A673 (cell line): Measurements from ENCODE around the gene XDH. TPM values are rescaled to one million over a fixed set of nuclear protein-coding genes. Genes with fewer than 3 reads are reported as not detected.

ENCODE experiments used
- BruUV-seq: library from RNA; stranded (reverse); fragments of 400-500 nt; replicated peaks from 2 replicates; lab custom pipeline; 2021; lab: Mats Ljungman, UMichigan
- CTCF ChIA-PET: fragments of 300-600 bp; sonication (Branson Sonifier 250); formaldehyde crosslinking; loops from one replicate; lab custom pipeline; 2022; ENCODE audit warnings: antibody characterized with exemption; lab: Charles Lee
- POLR2A ChIA-PET: fragments of 300-600 bp; sonication (Branson Sonifier 250); formaldehyde crosslinking; loops from one replicate; lab custom pipeline; 2022; ENCODE audit warnings: antibody characterized with exemption; ENCODE audit not compliant: low non-redundant PET; lab: Charles Lee
- DNase-seq: peaks from one replicate; pipeline ENCODE4 v3.0.0-alpha.2; 2015; ENCODE audit warnings: low spot score
- H3K27ac ChIP-seq: fragments of 200-600 bp; sonication (generic); 2 replicates; pipeline ENCODE4 v1.5.1; 2016; ENCODE audit warnings: mixed run types, low read depth, mild to moderate bottlenecking, mixed read lengths, antibody characterized with exemption, low read length; ENCODE audit not compliant: poor library complexity, severe bottlenecking
- H3K27me3 ChIP-seq: fragments of 200-600 bp; sonication (generic); replicated peaks from 2 replicates; pipeline ENCODE4 v1.6.1; 2017; ENCODE audit warnings: mixed run types, low read depth, mild to moderate bottlenecking, mixed read lengths, antibody characterized with exemption, low read length; ENCODE audit not compliant: insufficient read depth, poor library complexity
- H3K36me3 ChIP-seq: fragments of 200-600 bp; sonication (generic); 2 replicates; pipeline ENCODE4 v1.6.1; 2016; ENCODE audit warnings: mixed run types, mild to moderate bottlenecking, mixed read lengths, antibody characterized with exemption, low read length; ENCODE audit not compliant: insufficient read depth, poor library complexity, severe bottlenecking
- H3K4me1 ChIP-seq: fragments of 200-600 bp; sonication (generic); 2 replicates; pipeline ENCODE4 v1.6.1; 2017; ENCODE audit warnings: mixed run types, mild to moderate bottlenecking, mixed read lengths, antibody characterized with exemption, low read length; ENCODE audit not compliant: insufficient read depth, poor library complexity, severe bottlenecking
- H3K4me3 ChIP-seq: fragments of 200-600 bp; sonication (generic); 2 replicates; pipeline ENCODE4 v1.5.1; 2016; ENCODE audit warnings: low read depth, mixed run types, mild to moderate bottlenecking, mixed read lengths, low read length; ENCODE audit not compliant: poor library complexity, severe bottlenecking
- H3K9me3 ChIP-seq: fragments of 200-600 bp; sonication (generic); 2 replicates; pipeline ENCODE4 v1.6.1; 2016; ENCODE audit warnings: mixed run types, low read depth, mild to moderate bottlenecking, mixed read lengths, antibody characterized with exemption, low read length; ENCODE audit not compliant: poor library complexity, severe bottlenecking
- CTCF ChIP-seq: fragments of 300-800, 200-600 bp; sonication (generic); conservative IDR thresholded peaks from 2 replicates; pipeline ENCODE4 v1.5.1; 2017; ENCODE audit warnings: low read depth, mild to moderate bottlenecking, antibody characterized with exemption, low read length, moderate library complexity, mixed read lengths
- EZH2 ChIP-seq: fragments of 200-600 bp; sonication (generic); IDR thresholded peaks from 2 replicates; pipeline ENCODE4 v1.6.1; 2017; ENCODE audit warnings: borderline replicate concordance, low read depth, mild to moderate bottlenecking, mixed read lengths, antibody characterized with exemption, low read length; ENCODE audit not compliant: poor library complexity, severe bottlenecking
- intact Hi-C: fragments of 100-400 bp; cut with micrococcal nuclease; formaldehyde crosslinking; loops from one replicate; pipeline ENCODE4 v1.10.0; 2022; ENCODE audit not compliant: unreplicated experiment
- total RNA-seq: library from RNA; stranded (reverse); gene quantifications from 2 replicates; pipeline ENCODE4 v1.2.3, GENCODE V29; 2021

The XDH gene
- total RNA-seq, 1 experiment from 2014 or later, result 0.19 TPM

GRCh38 chr2:31421634-31422033, 7.1 kb upstream of the XDH start:
- H3K9me3 ChIP-seq, result peaks cover 13% of the 10 kb centered on the region
- intact Hi-C loops, result no loop called here

GRCh38 chr2:31420936-31421335, 6.4 kb upstream of the XDH start:
- Histone ChIP-seq H3K27ac (no peak overlapping the region), H3K27me3 (no peaks in the 10 kb centered on the region), H3K4me1 (no peaks in the 10 kb centered on the region), H3K36me3 (no peaks in the 10 kb centered on the region), H3K9me3 (peaks cover 13% of the 10 kb centered on the region), H3K4me3 (no peak overlapping the region)
- no TSS peak for BruUV-seq
- intact Hi-C loops, result no loop called here
- DNase-seq, result peak; percentile 64
- CTCF ChIA-PET, result no interaction called here
- POLR2A ChIA-PET, result no interaction called here
- TF ChIP-seq EZH2, result no peak
- no peak for TF ChIP-seq CTCF

More at GRCh38 chr2:31421634-31422033, 7.1 kb upstream of the XDH start:
- no peak overlapping the region for H3K27ac ChIP-seq
- H3K4me3 ChIP-seq, result no peak overlapping the region
- H3K36me3 ChIP-seq, result no peaks in the 10 kb centered on the region
- no peaks in the 10 kb centered on the region for H3K4me1 ChIP-seq
- ChIA-PET CTCF (no interaction called here), POLR2A (no interaction called here)
- DNase-seq, result no peak
- TF ChIP-seq EZH2 (no peak), CTCF (no peak)
- BruUV-seq, result no TSS peak
- H3K27me3 ChIP-seq, result no peaks in the 10 kb centered on the region

GRCh38 chr2:31419386-31419785, 4.8 kb upstream of the XDH start:
- Histone ChIP-seq H3K27me3 (no peaks in the 10 kb centered on the region), H3K27ac (no peak overlapping the region), H3K36me3 (no peaks in the 10 kb centered on the region), H3K4me1 (no peaks in the 10 kb centered on the region), H3K4me3 (no peak overlapping the region), H3K9me3 (peaks cover 13% of the 10 kb centered on the region)
- TF ChIP-seq CTCF (no peak), EZH2 (no peak)
- intact Hi-C loops, result loop anchor here (10.0 kb wide), 1 partner anchor 415 kb away; no protein-coding TSS in a partner anchor
- DNase-seq, result no peak
- ChIA-PET POLR2A (no interaction called here), CTCF (no interaction called here)
- no TSS peak for BruUV-seq
